ENCODE results near the gene RWDD3.

GRCh38 chr1:95287825-95288224 is 53.8 kb downstream of the RWDD3 start:
- no peak for TF ChIP-seq EZH2 (IDR thresholded peaks at IDR 0.05; ENCODE audit: borderline replicate concordance, insufficient read depth, low read depth, low read length, poor library complexity, severe bottlenecking)
- no peak for TF ChIP-seq CTCF (IDR thresholded peaks at IDR 0.05)

Measured in B cell (primary cell).